ENCODE measurements around the gene TSC22D1.
"Not testable (repeated sequence)": the region's sequence is repeated elsewhere in the genome, so short reads cannot be mapped to it uniquely, and the experiment has no call there.

Gene TSC22D1

GRCh38 chr13:44498969-44499368, 77.2 kb downstream of the TSC22D1 start:
- no peak for FAIRE-seq

GRCh38 chr13:44498502-44498901, 77.6 kb downstream of the TSC22D1 start:
- no peak for FAIRE-seq

- FAIRE-seq, result no peak
Observed at GRCh38 chr13:44497801-44498200, 78.3 kb downstream of the TSC22D1 start.

- FAIRE-seq, result no peak
Observed at GRCh38 chr13:44493213-44493812, 82.8 kb downstream of the TSC22D1 start.

GRCh38 chr13:44489751-44490150, 86.4 kb downstream of the TSC22D1 start:
- FAIRE-seq, result no peak

GRCh38 chr13:44487989-44488388, 88.1 kb downstream of the TSC22D1 start:
- no peak for FAIRE-seq

- peak; percentile 65 for FAIRE-seq
Observed at GRCh38 chr13:44484562-44485138, 91.5 kb downstream of the TSC22D1 start.

GRCh38 chr13:44474122-44474910, 101.8 kb downstream of the TSC22D1 start:
- FAIRE-seq, result no peak

GRCh38 chr13:44471686-44472085, 104.4 kb downstream of the TSC22D1 start:
- FAIRE-seq, result no peak

GRCh38 chr13:44470638-44471562, 105.2 kb downstream of the TSC22D1 start:
- FAIRE-seq, result peak; percentile 100

- FAIRE-seq, result no peak
Observed at GRCh38 chr13:44468874-44469273, 107.3 kb downstream of the TSC22D1 start.

GRCh38 chr13:44465318-44465717, 110.8 kb downstream of the TSC22D1 start:
- FAIRE-seq, result peak; percentile 45

GRCh38 chr13:44464471-44464870, 111.7 kb downstream of the TSC22D1 start:
- FAIRE-seq, result no peak

- FAIRE-seq, result no peak
Observed at GRCh38 chr13:44463759-44464158, 112.4 kb downstream of the TSC22D1 start.

GRCh38 chr13:44459674-44460073, 116.5 kb downstream of the TSC22D1 start:
- FAIRE-seq, result no peak

- FAIRE-seq, result no peak
Observed at GRCh38 chr13:44458313-44458975, 117.7 kb downstream of the TSC22D1 start.

- FAIRE-seq, result not testable (repeated sequence)
Observed at GRCh38 chr13:44456212-44456611, 119.9 kb downstream of the TSC22D1 start.

- no peak for FAIRE-seq
Observed at GRCh38 chr13:44455769-44456168, 120.4 kb downstream of the TSC22D1 start.

- no peak for FAIRE-seq
Observed at GRCh38 chr13:44453881-44454280, 122.2 kb downstream of the TSC22D1 start.

- FAIRE-seq, result no peak
Observed at GRCh38 chr13:44453069-44453468, 123.1 kb downstream of the TSC22D1 start.

- FAIRE-seq, result no peak
Observed at GRCh38 chr13:44452418-44452817, 123.7 kb downstream of the TSC22D1 start.

- FAIRE-seq, result no peak
Observed at GRCh38 chr13:44451651-44452050, 124.5 kb downstream of the TSC22D1 start.
